HG02678 (cell line): ENCODE data around the gene MAPK8.
A peak's percentile ranks its signal among the peaks of the same experiment; 100 is the strongest.

Experiments
- ATAC-seq: cut with Tn5 transposase; IDR thresholded peaks from one replicate; pipeline ENCODE4 v1.9.1; 2021; ENCODE audit warnings: mild to moderate bottlenecking, moderate library complexity; ENCODE audit not compliant: unreplicated experiment

The MAPK8 gene

GRCh38 chr10:48378675-48379074 lies 72.2 kb downstream of the MAPK8 start:
- ATAC-seq, result no peak

- no peak for ATAC-seq
Observed at GRCh38 chr10:48381971-48382370, 75.5 kb downstream of the MAPK8 start.

DNA sequence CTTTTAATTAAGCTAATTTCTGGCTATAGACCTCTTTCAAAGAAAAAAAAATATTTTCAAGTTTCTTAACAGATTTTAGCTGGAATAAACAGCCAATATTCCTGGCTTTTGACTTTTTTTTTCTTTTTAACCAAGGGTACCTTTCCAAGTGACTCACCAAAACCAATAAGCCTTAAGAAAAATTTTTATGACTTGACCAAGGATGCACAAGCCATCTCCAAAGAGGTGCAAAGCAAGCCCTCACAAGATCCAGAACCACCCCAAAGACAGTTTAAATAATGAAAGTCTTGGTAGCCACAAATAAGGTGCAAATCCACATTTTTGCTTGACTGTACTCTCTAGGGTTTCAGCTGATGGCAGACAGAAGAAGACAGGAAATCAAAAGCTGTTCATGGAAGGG lies 76.5 kb downstream of the MAPK8 start:
- ATAC-seq, result no peak

DNA sequence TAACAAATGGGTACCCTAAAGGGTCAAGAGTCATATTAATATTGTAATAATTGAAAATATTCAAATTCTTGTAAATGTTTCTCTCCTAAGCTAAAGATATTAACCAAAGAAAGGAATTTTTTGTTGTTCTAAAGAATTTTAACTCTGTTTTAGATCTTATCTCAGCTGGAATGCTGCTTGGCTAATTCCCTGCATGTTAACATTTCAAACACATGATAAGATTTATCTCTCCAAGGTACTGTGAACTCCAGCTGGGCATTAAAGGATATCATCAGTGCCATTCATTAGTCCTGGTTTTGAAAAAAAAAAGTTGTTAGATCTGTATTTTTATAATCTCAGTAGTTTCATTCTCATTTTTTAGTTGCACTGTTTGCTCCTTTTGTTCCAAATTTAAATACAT lies 76.9 kb downstream of the MAPK8 start:
- no peak for ATAC-seq

DNA sequence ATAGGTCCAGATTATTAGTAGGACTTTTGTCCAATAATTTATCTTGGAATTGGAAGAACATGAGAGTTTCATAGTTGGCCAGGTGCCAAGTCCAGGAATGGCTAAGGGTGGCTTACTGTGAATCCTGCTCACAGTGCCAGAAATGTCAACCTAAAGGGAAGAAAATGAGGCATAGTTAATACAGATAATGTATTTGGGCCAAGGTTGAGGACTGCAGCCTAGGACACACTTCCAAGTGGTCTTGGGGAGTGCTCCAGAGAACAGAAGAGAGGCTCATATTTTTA lies 78.2 kb downstream of the MAPK8 start:
- no peak for ATAC-seq

- ATAC-seq, result no peak
Observed at GRCh38 chr10:48389272-48389671, 82.8 kb downstream of the MAPK8 start.

DNA sequence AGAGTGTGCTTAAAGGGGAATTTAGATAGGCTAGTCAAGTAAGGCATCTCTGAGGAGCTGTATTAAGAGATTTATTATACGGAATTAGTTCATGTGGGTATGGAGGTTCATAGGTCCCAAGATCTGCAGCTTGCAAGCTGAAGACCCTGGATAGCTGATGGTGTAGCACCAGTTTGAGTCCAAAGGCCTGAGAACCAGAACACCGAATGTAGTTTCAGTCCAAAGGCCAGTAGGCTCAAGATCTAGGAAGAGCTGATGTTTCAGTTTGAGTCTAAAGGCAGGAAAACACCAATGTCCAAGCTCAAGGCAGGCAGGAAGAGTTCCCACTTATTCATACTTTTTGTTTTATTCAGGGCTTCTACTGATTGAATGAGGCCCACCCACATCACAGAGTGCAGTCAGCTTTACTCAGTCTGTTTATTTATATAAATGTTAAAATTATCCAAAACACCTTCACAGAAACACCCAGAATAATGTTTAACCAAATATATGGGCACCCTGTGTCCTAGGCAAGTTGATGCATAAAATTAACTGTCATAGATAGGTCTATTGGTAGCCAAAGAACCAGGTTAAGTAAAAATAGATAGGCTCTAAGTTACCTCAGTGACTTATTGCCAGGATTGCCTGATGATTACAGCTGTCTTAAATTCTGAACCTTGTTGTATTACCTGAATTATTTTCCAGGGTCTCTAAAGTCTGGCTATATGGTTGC lies 83.5 kb downstream of the MAPK8 start:
- ATAC-seq, result no peak

DNA sequence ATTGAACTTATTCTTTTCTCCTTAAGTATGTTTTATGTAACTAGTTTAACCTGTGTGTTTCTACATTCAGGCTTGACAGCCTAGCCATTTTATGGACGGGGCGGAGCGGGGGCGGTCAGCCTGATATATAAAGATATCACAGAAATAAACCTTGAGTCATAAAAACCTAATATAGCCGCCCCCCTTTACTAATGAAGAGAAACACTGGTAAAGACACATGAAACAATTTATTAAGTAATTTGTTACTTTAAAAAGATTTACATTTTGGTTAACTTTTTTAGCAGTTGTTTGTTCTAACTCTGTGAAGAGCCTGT lies 84.0 kb downstream of the MAPK8 start:
- ATAC-seq, result no peak

DNA sequence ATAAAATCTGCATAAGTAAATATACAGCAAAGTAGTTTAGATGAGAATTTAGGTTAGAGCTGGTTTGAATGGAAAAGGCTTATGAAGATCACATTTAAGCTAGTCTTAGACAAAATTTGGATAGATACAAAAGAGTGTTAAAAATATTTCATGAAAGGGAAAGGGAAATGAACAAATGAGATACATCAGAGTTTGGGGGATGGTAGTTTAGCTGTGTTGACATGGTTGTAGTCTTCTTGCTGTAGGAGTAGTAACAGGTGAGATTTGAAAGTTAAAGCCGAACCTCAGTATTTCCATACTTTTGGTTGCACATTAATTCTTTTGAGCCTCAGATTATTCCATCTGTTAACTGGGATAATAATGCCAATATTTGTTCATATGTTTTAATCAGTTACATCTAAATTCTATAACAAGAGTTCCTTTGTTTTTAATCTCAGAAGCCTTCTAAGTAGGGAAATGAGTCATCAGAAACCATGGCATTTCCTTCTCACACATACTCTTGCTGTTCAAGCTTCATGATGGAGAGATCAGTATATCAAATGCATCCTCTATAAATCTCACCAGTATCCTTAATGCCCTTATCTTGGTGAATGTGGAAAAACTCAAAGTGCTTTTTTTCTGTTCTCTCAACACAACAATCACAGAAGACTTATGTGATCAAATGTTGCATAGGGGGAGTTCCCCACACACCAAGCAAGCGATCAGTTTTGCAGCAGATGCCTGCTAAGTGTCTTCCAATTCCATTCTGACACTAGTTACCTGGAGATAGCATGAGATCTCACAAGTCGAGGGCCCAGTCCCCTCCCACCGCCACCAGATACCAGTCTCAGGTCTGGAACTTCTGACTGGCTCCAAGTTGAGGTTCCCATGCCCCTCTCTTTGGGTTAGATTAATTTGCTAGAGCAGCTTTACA lies 84.7 kb downstream of the MAPK8 start:
- peak; percentile 60 for ATAC-seq

DNA sequence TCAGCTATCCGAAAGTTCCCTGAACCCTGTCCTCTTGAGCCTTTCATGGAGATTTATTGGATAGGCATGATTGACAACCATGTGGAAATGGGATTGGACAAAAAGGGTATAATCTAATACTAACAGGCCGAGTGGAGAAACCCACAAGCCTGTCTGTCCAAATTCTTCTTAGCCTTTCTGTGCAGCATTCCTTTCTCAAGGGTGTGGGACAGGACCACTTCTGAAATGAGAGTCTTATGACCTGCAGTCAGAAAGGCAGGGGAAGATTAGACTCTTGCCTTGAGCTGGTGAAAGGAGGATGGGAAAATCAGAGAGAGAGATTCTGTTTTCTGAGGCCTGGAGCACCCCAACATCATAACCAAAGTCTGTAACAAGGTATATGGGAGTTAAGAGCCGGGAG lies 85.5 kb downstream of the MAPK8 start:
- ATAC-seq, result no peak

GRCh38 chr10:48398261-48398660 lies 91.8 kb downstream of the MAPK8 start:
- no peak for ATAC-seq

- ATAC-seq, result no peak
Observed at GRCh38 chr10:48399056-48399541, 92.6 kb downstream of the MAPK8 start.

DNA sequence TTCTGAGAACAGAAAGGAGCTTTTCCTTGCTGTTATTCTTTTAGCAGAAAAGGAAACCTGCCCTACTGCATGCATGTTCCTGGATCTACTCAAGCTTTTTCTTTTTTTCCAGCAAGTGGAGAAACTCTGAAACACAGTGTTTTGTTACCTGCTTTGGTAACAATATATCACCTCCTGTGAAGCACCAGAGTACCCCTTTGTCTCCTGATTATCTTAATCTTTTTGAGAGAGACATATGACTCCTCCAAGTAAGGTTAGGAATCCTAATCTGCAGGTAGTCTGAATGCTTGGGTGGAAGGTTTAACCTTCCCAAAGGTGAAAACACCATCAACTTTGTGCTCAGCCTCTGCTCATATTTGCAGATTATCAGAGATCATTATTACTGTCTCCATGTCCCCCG lies 93.1 kb downstream of the MAPK8 start:
- ATAC-seq, result no peak

DNA sequence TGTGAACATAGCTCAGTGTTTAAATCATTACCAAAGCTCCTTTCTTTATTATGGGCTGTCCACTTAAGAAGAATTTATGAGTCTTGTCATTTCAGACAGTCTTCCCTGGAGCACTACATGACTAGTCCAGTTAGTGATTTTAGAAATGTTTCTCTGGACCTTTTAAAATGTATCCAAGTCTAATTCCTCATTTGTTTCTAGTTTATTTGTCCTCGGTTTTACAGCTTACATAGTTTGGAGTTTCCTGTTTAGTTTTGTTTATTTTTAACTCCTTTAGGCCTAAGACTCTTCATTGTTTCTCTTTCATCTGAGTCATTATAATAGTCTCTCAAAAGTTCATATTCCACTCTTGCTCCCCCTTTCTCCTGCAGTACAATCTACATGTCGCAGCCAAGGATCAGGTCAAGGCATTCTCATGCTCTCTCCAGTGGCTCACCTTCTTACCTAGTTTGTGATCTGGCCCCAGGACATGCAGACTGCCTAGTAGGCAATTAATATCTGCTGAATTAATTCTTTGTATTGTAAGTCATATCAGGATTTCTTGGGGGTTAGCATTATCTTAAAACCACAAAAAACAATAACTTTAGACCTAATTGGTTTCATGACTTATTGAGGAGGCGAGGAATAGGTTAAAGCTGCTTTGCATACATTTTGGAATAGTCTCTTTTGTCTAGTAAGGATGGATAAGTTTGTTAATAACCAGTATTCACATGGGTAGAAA lies 93.8 kb downstream of the MAPK8 start:
- no peak for ATAC-seq

- ATAC-seq, result no peak
Observed at GRCh38 chr10:48400850-48401220, 94.4 kb downstream of the MAPK8 start.

GRCh38 chr10:48404646-48405045 lies 98.2 kb downstream of the MAPK8 start:
- ATAC-seq, result no peak

DNA sequence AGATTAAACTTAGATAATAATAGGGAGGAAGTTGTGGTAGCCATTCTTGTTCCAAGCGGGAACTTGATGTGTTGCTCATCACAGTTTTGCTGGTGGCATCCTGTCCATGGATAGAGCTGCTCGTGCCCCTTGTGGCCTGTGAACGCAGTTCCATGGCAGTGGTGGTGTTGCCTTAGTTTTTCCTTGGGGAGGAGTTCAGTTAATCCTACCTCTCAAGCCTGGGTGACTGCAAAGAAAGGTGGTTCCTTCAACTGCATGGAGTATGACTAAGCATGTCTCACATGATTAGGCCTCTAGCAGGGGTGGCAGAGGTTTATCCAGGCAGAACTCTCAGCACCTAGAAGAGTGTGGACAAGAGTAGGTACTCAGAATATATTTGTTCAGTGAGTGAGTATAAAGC lies 99.7 kb downstream of the MAPK8 start:
- no peak for ATAC-seq

- ATAC-seq, result no peak
Observed at GRCh38 chr10:48406658-48407057, 100.2 kb downstream of the MAPK8 start.

- ATAC-seq, result no peak
Observed at GRCh38 chr10:48410503-48410902, 104.0 kb downstream of the MAPK8 start.

DNA sequence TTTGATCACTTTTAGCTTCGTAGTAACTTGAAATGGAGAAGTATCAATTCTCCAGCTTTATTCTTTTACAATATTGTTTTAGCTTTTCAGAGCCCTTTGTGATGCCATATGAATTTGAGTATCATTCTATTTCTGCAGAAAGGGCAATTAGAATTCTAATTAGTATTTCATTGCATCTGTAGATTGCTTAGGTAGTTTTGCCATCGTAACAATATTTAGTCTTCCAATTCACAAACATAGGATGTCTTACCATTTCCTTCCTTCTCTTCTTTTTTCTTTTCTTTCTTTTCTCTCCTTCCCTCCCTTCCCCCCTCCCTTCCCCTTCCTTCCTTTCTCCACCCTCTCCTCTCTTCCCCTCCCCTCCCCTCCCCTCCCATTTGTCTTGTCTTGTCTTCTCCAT lies 105.0 kb downstream of the MAPK8 start:
- no peak for ATAC-seq

DNA sequence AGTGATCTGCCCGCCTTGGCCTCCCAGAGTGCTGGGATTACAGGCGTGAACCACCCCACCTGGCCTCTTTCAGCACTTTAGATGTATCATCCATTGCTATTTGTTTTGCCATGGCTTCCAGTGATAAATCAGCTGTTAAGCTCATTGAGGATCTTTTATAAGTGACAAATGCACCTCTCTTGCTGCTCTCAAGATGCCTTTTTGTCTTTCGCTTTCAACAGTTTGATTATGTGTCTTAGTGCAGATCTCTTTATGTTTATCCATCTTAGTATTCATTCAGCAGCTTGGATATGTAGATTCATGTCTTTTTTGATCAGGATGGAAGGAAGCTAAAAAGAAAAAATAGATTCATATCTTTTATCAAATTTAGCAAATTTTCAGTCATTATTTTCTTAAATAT lies 105.6 kb downstream of the MAPK8 start:
- ATAC-seq, result no peak

- no peak for ATAC-seq
Observed at GRCh38 chr10:48412933-48413332, 106.5 kb downstream of the MAPK8 start.
